NCI-H2081 treated with DMSO at 0.1 percent for 48 hours (cell line): ENCODE results near the gene PGC.

ENCODE experiments used
- DNase-seq: peaks from one replicate; lab custom pipeline; 2025; lab: John Stamatoyannopoulos, UW

PGC gene

GRCh38 chr6:41746107-41746506 is 1.1 kb downstream of the PGC start:
- no peak for DNase-seq

GRCh38 chr6:41744236-41744787 is 2.9 kb downstream of the PGC start:
- no peak for DNase-seq

- no peak for DNase-seq
Measured at GRCh38 chr6:41743406-41744235, 3.6 kb downstream of the PGC start.

GRCh38 chr6:41741625-41742490 is 5.3 kb downstream of the PGC start:
- no peak for DNase-seq

DNA sequence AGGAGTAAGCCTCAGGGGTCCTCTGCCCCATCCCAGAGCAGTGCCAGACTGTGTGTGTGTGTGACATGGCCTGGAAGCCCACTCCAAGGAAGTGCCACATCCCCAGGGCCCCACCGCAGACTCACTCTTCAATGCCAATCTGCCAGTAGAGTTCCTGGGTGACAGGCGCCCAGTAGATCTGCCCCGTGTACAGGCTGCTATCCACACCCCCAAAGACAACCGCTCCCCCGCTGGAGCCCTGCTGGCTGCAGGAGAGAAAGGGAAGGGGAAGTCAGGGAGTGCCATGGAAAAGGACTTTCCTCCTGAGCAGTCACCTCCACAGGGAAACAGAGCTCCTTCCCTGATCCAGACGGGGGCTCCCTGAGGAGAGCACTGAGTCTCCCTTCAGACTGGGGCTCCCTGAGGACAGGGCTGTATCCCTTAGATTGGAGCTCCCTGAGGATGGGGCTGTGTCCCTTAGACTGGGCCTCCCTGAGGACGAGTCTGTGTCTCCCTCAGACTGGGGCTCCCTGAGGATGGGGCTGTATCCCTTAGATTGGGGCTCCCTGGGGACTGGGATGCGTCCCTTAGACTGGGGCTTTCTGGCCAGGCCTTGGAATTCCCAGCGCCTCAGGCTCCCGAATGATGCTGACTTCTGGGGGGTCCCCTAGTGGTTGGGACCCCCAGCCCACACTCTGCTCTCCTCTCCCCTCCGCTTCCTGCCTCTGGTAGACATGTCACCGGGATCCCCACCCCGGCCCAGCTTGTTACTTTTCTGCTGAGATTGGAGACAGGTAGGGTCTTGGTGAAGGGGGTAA is 6.6 kb downstream of the PGC start:
- DNase-seq, result no peak

DNA sequence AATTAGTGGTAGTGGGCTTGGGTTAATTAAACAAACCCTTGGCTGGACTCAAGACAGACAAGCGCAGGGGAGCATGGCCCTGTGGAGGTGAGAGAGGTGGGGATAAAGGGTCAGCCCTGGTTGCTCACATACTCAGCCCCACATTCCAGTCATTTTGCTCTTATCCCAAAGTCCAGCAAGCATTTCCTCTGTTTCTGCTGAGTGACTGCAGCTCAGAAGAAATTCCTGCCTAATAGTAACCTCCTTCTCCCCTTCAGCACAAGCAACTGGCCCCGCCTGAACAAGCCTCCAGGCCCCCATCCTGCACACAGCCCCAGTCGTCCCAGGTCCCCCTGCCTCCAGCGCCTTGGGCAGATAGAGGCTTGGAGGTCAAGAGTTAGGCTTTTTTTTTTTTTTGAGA is 8.2 kb downstream of the PGC start:
- DNase-seq, result no peak

DNA sequence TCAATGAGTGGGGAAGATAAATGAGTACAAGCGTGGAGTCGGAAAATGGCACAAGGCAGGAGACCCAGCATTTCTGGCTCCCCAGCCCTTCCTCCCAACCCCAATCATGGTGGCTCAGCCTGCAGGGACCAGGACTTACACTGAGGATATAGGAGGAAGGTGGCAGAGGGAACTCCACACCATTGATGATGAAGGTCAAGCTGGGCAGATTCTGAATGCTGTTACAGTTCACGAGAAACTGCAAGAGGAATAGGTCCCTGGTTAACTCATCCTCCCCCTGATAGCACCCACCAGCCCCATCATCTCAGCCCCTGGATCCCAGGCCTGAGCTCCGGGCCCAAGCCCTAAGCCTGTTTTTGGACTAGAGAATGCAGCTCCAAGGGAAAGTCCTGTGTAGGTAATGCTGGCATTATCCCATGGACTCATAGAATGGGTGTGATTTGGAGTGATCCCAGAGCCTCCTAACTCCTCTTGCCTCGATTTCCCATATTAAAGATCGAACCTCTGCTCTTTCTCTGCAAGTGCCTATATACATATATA is 9.5 kb downstream of the PGC start:
- no peak for DNase-seq

- no peak for DNase-seq
Measured at GRCh38 chr6:41736800-41737555, 10.2 kb downstream of the PGC start.

DNA sequence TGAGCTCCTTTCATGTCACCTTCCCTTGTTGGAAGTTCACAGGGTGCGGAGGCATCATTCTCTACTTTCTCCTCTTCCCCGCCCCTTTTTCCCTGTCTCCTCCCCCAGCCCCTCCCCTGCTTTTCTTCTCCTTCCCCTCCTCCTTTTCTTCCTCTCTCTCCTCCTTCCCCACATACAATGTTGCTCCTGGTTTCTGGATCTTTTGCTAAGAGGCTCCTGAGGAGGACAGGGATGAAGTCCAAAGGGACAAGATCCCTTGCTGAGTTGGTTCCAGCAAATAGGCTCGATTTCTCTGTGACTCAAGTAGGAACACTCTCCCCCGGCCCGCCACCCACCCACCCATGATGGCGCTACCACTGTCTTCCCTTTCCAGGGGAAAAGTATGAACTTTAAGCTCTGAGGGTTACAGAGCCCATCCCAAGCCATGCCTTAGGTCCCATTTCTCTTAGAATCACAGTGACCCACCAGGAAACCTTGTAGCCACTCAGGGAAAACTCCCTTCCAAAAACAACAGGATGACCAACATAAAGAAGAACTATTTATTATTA is 10.9 kb downstream of the PGC start:
- no peak for DNase-seq

DNA sequence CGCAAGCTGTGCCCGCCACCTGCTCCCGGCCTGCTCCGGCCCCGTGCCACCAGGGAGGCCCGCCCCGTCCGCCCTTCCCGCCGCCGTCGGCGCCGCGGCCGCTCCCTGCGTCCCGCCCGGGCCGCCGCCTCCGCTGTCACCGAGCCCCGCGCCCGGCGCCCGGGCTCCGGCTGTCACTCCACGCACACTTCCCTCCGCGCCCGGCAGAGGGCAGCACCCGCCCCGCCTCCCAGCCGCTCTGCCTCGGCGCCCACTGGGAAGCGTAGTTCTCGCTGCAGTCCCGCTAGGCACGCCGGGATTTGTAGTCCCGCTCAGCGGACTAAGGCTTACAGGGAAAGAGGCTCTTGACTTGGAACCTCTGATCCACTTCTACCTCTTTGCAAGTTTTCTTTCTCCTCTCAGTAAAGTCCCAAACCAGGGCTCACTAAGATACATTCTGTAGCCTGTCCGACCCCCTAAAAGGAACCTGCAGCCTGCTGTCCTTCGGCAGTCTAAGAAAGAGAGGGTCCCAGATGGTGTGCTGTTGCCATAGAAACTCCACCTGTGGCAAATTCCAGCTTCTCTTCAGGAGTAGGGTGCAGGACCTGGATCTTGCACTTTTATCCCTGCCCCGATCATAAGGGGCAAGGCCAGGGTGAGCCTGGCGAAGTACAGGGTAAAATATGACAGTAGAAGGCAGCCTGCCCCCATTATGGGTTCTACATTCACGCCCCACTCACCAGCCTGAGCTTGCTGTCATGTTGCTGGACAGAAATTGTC is 11.6 kb downstream of the PGC start, which contains the start of gene TFEB:
TSS of gene TFEB (minus strand) at position 182 of the 759 bp plus-strand sequence. CDS start 44,395 bp downstream, outside the sequence.
- no peak for DNase-seq

DNA sequence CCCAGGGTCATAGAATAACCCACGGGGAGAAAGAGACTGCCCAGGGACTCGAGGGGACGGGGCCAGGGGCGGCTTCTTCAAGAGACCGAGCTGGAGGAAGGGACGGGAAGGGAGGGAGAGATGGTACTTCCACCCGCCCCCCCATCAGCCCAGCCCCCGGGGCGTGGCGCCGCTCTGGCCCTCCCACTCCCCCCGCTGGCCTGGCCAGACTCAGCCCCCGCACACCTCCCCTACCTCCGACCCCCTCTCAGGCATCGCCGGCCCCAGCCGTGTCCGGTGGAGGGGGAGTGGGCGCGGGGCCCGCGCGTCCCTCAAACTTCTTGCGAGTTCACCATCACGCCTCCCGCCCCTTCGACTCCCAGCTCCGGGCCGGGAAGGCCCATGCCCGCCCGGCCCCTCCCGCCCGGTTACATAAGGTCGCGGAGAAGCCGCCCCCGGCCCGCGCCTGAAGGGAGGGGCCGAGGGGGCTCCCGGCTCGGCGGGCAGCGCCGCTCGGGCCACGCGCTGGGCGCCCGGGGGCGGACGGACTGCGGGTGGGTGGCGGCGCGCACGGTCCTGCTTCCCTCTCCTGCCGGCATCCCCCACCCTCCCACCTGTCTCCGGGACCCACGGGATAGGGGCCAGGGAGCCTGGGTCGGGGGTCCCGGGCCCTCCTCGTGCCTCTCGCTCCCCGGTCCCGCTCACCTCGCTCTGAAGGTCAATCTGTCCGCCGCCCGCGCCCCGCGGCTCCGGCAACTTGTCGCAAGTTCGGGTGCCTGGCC is 12.4 kb downstream of the PGC start:
- DNase-seq, result no peak

DNA sequence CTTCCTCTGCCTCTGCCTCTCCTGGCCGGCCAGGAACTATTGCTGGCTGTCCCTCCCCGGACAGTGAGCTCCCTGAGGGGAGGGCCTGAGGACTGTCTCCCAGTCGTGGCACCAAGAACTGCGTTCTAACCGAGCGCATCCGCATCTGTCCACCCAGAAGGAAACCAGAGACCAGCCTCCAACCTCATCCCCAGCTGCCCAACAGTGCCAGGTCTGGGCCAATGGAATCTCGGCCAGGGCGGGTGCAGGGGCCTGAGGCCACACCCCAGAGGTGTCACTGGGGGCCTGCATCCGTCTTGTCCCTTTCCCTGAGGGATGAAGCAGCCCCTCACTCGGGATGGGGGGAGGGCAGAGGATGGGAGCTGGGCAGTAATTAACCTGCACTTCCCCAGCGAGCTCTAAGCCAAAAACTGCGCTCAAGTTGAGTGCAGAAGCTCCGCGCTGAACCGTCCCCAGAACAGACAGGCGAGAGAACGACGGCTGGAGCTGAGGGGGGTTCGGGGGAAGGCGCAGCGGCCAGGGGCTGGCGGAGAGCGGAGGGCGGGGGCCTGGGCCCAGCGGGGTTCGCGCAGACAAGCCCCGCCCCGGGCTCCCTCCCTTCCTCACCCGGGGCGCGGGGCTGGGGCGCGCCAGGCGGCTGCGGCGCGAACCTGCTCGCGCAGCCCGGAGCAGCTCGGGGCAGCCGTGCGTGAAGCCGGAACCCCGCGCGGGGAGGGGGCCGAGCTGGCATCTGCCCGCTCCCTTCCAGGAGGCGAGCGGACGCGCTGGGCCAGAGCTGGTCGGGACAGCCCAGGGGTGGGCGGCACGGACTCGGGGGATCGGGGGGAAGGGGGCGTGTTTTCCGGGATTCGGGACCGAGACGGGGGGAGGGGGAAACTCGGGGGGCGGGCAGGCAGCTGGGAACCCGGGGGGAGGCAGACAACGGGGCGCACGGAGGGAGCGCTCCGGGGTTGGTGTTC is 13.2 kb downstream of the PGC start:
- DNase-seq, result peak; percentile 64

DNA sequence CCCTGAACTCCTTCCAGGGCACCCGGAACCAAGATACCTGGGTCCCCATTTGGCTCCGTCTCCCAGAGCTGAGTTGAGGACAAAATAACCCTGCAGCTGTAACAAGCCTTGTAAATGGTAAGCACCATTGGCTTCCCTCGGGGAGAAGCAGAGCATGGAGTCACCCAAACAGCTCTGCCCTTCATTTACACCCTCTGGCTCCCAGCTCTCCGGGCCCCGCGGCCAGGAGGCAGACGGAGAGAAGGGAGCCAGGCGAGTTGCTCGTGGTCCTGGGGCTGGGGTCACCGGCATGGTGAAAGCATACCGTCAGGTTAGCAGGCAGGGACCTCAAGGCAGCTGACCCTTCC is 13.9 kb downstream of the PGC start:
- DNase-seq, result no peak

GRCh38 chr6:41732591-41733359 is 14.4 kb downstream of the PGC start:
- DNase-seq, result peak; percentile 26

DNA sequence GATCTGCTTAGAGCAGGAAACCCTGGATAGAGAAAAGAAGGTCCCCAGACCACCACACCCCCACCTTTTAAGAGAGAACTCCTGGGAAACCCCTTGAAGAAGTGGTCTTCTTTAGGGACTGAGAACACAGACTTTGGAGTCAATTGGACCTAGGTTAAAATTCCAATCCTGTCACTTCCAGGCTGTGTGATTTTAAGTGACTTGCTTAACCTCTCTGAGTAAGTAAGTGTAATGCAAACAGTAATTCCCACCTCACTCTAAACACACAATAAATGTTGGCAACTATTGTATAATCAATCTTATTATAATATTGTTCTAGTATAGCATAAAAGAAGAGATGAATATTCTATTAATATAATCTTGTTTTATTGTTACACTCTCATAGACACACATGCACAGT is 15.0 kb downstream of the PGC start:
- no peak for DNase-seq

- DNase-seq, result no peak
Measured at GRCh38 chr6:41731561-41732086, 15.6 kb downstream of the PGC start.
